Neural crest cell (in vitro differentiated cells): ENCODE data around the gene LRRC31. TPM values are rescaled to one million over a fixed set of nuclear protein-coding genes. Genes with fewer than 3 reads are reported as not detected.

Experiments used
- DNase-seq: peaks from one replicate; pipeline ENCODE4 v3.0.0; 2021; ENCODE audit warnings: low read depth, mixed read lengths, low spot score
- H3K27ac Mint-ChIP-seq: one replicate; pipeline ENCODE4 v1.8.0; 2021; ENCODE audit warnings: mild to moderate bottlenecking, mixed read lengths; ENCODE audit not compliant: unreplicated experiment
- H3K27me3 Mint-ChIP-seq: 2 replicates; pipeline ENCODE4 v1.8.0; 2021; ENCODE audit warnings: low read depth, mild to moderate bottlenecking, mixed read lengths
- H3K36me3 Mint-ChIP-seq: 2 replicates; pipeline ENCODE4 v1.8.0; 2021; ENCODE audit warnings: low read depth, mild to moderate bottlenecking, mixed read lengths
- H3K4me1 Mint-ChIP-seq: 2 replicates; pipeline ENCODE4 v1.8.0; 2021; ENCODE audit warnings: mixed read lengths
- H3K4me3 Mint-ChIP-seq: one replicate; pipeline ENCODE4 v1.8.0; 2021; ENCODE audit warnings: mild to moderate bottlenecking, mixed read lengths
- H3K9me3 Mint-ChIP-seq: 2 replicates; pipeline ENCODE4 v1.8.0; 2021; ENCODE audit warnings: mixed read lengths
- total RNA-seq: library from RNA; stranded (reverse); gene quantifications from 2 replicates; pipeline ENCODE4 v1.2.1, GENCODE V29; 2021
- TF ChIP-seq, protein P1 (sequence below): fragments of 200-600 bp; sonication (generic); conservative IDR thresholded peaks from 2 replicates; pipeline ENCODE4 v1.5.0; 2021; ENCODE audit warnings: antibody characterized with exemption, mild to moderate bottlenecking

LRRC31 gene
- total RNA-seq, 1 donor from 2014 or later = not detected

DNA sequence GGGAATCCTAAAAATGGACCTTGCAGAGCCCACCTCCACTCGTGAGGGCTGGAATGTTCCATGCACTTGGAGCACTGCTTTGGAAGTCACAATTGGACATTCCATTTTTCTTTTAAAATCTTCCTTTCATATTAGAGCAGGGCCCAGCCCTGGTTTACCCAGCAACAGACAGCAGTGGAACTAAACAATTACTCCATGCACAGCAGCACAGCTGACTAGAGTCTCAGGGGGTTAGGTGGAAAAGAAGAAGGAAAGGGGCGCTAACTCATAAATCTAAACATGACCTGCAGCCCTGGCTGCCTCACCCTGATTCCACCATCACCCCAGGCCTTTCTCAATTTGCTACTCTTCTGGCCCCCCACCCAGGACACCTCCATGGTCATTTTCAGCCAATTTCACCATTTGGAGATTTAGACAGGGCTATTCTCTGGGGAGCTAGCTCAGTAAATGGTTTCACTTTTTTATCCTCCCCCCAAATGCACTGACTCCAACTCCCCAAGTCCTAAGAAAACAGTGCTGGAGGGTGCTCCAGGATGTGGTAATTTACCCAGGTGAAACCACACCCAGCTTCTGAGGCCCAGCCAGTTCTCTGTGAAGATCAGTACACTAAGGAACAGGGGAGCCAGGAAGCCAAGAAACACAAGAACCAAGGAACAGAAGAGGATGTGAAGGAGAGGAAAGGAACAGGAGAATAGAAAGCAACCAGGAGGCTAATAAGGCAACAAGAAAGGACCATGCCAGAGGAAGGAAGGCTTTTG lies 1.6 kb upstream of the LRRC31 start:
- no peak overlapping the region for H3K4me3 Mint-ChIP-seq
- H3K9me3 Mint-ChIP-seq = peaks cover 7% of the 10 kb centered on the region
- DNase-seq = no peak
- no peaks in the 10 kb centered on the region for H3K27me3 Mint-ChIP-seq
- no peak overlapping the region for H3K27ac Mint-ChIP-seq
- H3K4me1 Mint-ChIP-seq = peaks cover 4% of the 10 kb centered on the region
- no peaks in the 10 kb centered on the region for H3K36me3 Mint-ChIP-seq
- TF ChIP-seq, protein P1, sequence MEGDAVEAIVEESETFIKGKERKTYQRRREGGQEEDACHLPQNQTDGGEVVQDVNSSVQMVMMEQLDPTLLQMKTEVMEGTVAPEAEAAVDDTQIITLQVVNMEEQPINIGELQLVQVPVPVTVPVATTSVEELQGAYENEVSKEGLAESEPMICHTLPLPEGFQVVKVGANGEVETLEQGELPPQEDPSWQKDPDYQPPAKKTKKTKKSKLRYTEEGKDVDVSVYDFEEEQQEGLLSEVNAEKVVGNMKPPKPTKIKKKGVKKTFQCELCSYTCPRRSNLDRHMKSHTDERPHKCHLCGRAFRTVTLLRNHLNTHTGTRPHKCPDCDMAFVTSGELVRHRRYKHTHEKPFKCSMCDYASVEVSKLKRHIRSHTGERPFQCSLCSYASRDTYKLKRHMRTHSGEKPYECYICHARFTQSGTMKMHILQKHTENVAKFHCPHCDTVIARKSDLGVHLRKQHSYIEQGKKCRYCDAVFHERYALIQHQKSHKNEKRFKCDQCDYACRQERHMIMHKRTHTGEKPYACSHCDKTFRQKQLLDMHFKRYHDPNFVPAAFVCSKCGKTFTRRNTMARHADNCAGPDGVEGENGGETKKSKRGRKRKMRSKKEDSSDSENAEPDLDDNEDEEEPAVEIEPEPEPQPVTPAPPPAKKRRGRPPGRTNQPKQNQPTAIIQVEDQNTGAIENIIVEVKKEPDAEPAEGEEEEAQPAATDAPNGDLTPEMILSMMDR = no peak

DNA sequence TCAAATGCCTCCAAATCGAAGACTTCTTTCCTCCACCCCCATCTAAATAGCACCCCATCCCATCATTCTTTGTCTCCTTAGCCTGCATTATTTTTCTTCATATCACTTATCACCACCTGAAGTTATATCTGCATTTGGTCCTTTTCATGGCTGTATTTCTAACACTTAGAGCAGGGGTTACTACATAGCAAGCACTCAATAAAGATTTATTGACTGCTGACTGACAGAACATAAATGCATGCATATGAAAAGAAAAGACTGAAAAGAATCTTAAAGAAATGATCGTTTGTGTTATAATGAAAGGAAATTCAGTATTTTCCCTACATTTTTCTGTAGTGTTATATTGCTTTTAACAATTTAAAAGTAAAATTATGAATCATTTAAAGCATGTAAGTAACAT lies 1.4 kb downstream of the LRRC31 start:
- TF ChIP-seq, protein P1 = no peak
- Mint-ChIP-seq H3K9me3 (peaks cover 4% of the 10 kb centered on the region), H3K36me3 (no peaks in the 10 kb centered on the region), H3K4me3 (no peak overlapping the region), H3K27ac (no peak overlapping the region), H3K4me1 (peaks cover 4% of the 10 kb centered on the region), H3K27me3 (no peaks in the 10 kb centered on the region)
- DNase-seq = no peak

DNA sequence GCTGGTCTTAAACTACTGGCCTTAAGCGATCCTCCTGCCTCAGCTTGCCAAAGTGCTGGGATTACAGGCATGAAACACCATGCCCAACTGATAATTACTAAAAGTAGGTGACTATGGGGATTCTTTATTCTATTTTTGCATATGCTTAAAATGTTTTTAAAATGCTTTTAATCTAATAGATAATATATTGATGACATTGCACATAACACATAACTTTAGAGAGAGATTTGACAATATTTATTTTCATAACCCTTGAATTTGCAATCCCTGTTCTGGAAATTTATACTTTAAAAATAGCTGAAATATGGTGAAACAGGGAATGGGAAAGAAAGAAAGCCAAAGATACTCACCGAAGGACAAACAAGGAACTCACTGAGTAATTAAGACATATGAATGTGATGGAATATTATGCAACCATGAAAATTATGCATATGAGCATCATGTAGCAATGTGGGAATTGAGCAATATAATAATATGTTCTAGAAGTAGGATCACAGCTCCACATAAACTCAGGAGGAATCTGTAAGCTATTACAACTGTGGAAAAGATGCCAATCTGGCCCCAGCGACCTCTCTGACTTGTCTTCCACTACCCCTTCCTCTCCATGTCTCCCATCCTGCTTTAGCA lies 2.0 kb downstream of the LRRC31 start:
- no peak for DNase-seq
- no peaks in the 10 kb centered on the region for H3K36me3 Mint-ChIP-seq
- H3K4me1 Mint-ChIP-seq = peaks cover 4% of the 10 kb centered on the region
- no peaks in the 10 kb centered on the region for H3K27me3 Mint-ChIP-seq
- H3K9me3 Mint-ChIP-seq = peaks cover 4% of the 10 kb centered on the region
- no peak overlapping the region for H3K4me3 Mint-ChIP-seq
- H3K27ac Mint-ChIP-seq = no peak overlapping the region
- TF ChIP-seq, protein P1 = no peak

DNA sequence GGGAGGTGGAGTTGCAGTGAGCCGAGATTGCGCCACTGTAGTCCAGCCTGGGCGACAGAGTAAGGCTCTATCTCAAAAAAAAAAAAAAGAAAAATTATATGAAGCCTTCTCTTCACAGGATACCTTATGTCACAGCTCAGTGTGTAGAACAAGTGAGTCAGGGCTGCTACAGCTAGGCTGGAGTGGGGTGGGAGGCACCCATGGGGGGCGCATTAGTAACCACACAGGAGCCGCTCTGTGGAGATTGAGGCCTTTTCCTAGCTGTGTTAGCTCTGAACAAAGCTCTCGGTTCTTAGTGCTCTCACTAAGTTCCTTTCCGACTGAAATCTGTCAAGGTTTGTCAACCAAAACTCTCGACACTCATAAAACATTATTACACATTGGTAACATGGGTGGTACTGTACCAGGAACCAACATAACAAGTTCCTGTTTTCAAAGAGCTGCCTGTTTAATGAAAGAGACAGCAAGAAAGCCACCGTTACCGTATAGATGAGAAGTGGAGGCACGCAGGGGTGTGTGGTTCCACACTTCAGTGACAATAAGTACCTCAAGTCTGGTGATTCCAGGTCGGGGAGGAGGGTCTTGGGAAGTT lies 4.5 kb downstream of the LRRC31 start:
- Mint-ChIP-seq H3K4me3 (no peak overlapping the region), H3K36me3 (no peaks in the 10 kb centered on the region), H3K4me1 (peaks cover 4% of the 10 kb centered on the region), H3K27me3 (no peaks in the 10 kb centered on the region), H3K9me3 (peaks cover 4% of the 10 kb centered on the region), H3K27ac (peak overlapping the region; percentile 58)
- DNase-seq = no peak
- TF ChIP-seq, protein P1 = no peak

DNA sequence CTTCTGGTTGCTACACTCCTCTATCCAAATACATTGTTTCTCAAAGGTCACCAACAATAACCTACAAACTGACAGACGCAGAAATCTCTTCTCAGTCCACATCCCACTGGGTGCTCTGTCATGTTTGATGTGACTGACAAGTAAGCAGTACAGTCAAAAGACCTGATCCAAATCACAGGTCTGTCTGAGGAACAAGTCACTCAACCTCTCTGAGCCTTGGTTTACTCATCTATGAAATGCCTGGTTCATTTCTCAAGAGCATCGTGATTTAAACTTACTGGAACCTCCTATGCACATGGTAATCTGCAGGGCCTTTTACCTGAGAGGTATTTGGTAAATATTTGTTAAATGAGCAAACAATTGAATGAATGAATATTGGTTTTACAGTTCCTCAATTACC lies 5.5 kb downstream of the LRRC31 start:
- no peaks in the 10 kb centered on the region for H3K27me3 Mint-ChIP-seq
- DNase-seq = no peak
- H3K4me3 Mint-ChIP-seq = no peak overlapping the region
- peaks cover 4% of the 10 kb centered on the region for H3K9me3 Mint-ChIP-seq
- H3K4me1 Mint-ChIP-seq = no peaks in the 10 kb centered on the region
- TF ChIP-seq, protein P1 = no peak
- no peak overlapping the region for H3K27ac Mint-ChIP-seq
- H3K36me3 Mint-ChIP-seq = no peaks in the 10 kb centered on the region
